Esophagus muscularis mucosa (tissue), 2 donors: ENCODE results near the gene DNLZ.

ENCODE experiments used
- POLR2A ChIP-seq: fragments of 450-650 bp; IDR thresholded peaks from one replicate; pipeline ENCODE4 v1.6.1; 2017; ENCODE audit warnings: antibody characterized with exemption, moderate library complexity, mild to moderate bottlenecking, low read depth
- POLR2AphosphoS5 ChIP-seq, 2 donors: sonication (generic); formaldehyde crosslinking; IDR thresholded peaks; one replicate each; pipeline ENCODE4 v1.6.1; 2017; ENCODE audit warnings: antibody characterized with exemption in 2 of 2

- TF ChIP-seq POLR2A (no peak), POLR2AphosphoS5 (IDR thresholded peaks at IDR 0.05) (no peak)
Observed at GRCh38 chr9:136314056-136314416, 49.5 kb downstream of the DNLZ start.
